ENCODE results near the gene FAM24A. TPM values are rescaled to one million over a fixed set of nuclear protein-coding genes. Genes with fewer than 3 reads are reported as not detected.

The FAM24A gene
- total and polyA plus RNA-seq, 5 donors, result not detected

Other genes starting within 250 kb of the FAM24A start
- gene C10orf120, start 210.8 kb upstream of the FAM24A start, total RNA-seq, result not detected
- not detected for gene C10orf120, start 210.8 kb upstream of the FAM24A start, polyA plus RNA-seq
- gene CUZD1, start 64.8 kb upstream of the FAM24A start, total RNA-seq, result under 1 TPM; 0.17 to 0.53 (median 0.25) TPM
- gene CUZD1, start 64.8 kb upstream of the FAM24A start, polyA plus RNA-seq, result 0.25 TPM
- gene FAM24B, start 31.0 kb upstream of the FAM24A start, total RNA-seq, result 1 to 10 TPM in 2 of 4 donors, under 1 TPM in 2; 0.47 to 1.4 (median 0.88) TPM
- gene FAM24B, start 31.0 kb upstream of the FAM24A start, polyA plus RNA-seq, result 1.2 TPM
- 1 to 10 TPM; 5.2 to 7.8 (median 6.9) TPM for gene C10orf88, start 43.6 kb downstream of the FAM24A start, total RNA-seq
- gene C10orf88, start 43.6 kb downstream of the FAM24A start, polyA plus RNA-seq, result 4.1 TPM
- 1 to 10 TPM; 1.0 to 5.1 (median 4.0) TPM for gene PSTK, start 69.8 kb downstream of the FAM24A start, total RNA-seq
- gene PSTK, start 69.8 kb downstream of the FAM24A start, polyA plus RNA-seq, result 4.9 TPM
- 10 to 100 TPM; 12.2 to 15.0 (median 13.0) TPM for gene IKZF5, start 98.2 kb downstream of the FAM24A start, total RNA-seq
- gene IKZF5, start 98.2 kb downstream of the FAM24A start, polyA plus RNA-seq, result 5.7 TPM
- 10 to 100 TPM; 59.4 to 90.9 (median 73.1) TPM for gene ACADSB, start 98.4 kb downstream of the FAM24A start, total RNA-seq
- gene ACADSB, start 98.4 kb downstream of the FAM24A start, polyA plus RNA-seq, result 19.5 TPM
- not detected for gene HMX3, start 225.4 kb downstream of the FAM24A start, total RNA-seq
- gene HMX3, start 225.4 kb downstream of the FAM24A start, polyA plus RNA-seq, result not detected
- not detected for gene HMX2, start 237.5 kb downstream of the FAM24A start, total RNA-seq
- gene HMX2, start 237.5 kb downstream of the FAM24A start, polyA plus RNA-seq, result not detected
- gene BUB3, start 243.8 kb downstream of the FAM24A start, total RNA-seq, result 10 to 100 TPM; 33.7 to 43.0 (median 37.8) TPM
- gene BUB3, start 243.8 kb downstream of the FAM24A start, polyA plus RNA-seq, result 28.3 TPM

All from right cardiac atrium (tissue), 5 donors.